Colon (tissue), 2 donors: ENCODE measurements around the gene KCTD3.

Source experiments
- FAIRE-seq: peaks from 2 replicates; lab custom pipeline; 2012; peaks lifted over from hg19 to GRCh38; lab: Jason Lieb, UNC
- donor health status: control.
- donor health status: control.

KCTD3 gene

GRCh38 chr1:215606564-215607168, 39.6 kb downstream of the KCTD3 start:
- peak; percentile 60 for FAIRE-seq

- peak; percentile 38 for FAIRE-seq
Observed at GRCh38 chr1:215607412-215607811, 40.3 kb downstream of the KCTD3 start.

- FAIRE-seq, result no peak
Observed at GRCh38 chr1:215608646-215609045, 41.5 kb downstream of the KCTD3 start.

- FAIRE-seq, result no peak
Observed at GRCh38 chr1:215612391-215612790, 45.3 kb downstream of the KCTD3 start.

GRCh38 chr1:215617979-215618378, 50.9 kb downstream of the KCTD3 start:
- no peak for FAIRE-seq

GRCh38 chr1:215623162-215623561, 56.1 kb downstream of the KCTD3 start:
- FAIRE-seq, result no peak

- no peak for FAIRE-seq
Observed at GRCh38 chr1:215625949-215626348, 58.8 kb downstream of the KCTD3 start.

- no peak for FAIRE-seq
Observed at GRCh38 chr1:215631040-215631439, 63.9 kb downstream of the KCTD3 start.

- no peak for FAIRE-seq
Observed at GRCh38 chr1:215631489-215631888, 64.4 kb downstream of the KCTD3 start.

- FAIRE-seq, result no peak
Observed at GRCh38 chr1:215635827-215636226, 68.7 kb downstream of the KCTD3 start.

GRCh38 chr1:215636258-215636965, 69.3 kb downstream of the KCTD3 start:
- no peak for FAIRE-seq

GRCh38 chr1:215637041-215637573, 70.0 kb downstream of the KCTD3 start:
- no peak for FAIRE-seq

- no peak for FAIRE-seq
Observed at GRCh38 chr1:215640429-215641148, 73.5 kb downstream of the KCTD3 start.

- no peak for FAIRE-seq
Observed at GRCh38 chr1:215643592-215644321, 76.7 kb downstream of the KCTD3 start.

GRCh38 chr1:215645182-215645581, 78.1 kb downstream of the KCTD3 start:
- no peak for FAIRE-seq

- FAIRE-seq, result no peak
Observed at GRCh38 chr1:215645861-215646260, 78.8 kb downstream of the KCTD3 start.

- FAIRE-seq, result no peak
Observed at GRCh38 chr1:215647738-215648137, 80.6 kb downstream of the KCTD3 start.

- no peak for FAIRE-seq
Observed at GRCh38 chr1:215648957-215649356, 81.9 kb downstream of the KCTD3 start.

GRCh38 chr1:215650446-215651149, 83.5 kb downstream of the KCTD3 start:
- no peak for FAIRE-seq

GRCh38 chr1:215651867-215652266, 84.8 kb downstream of the KCTD3 start:
- no peak for FAIRE-seq

- FAIRE-seq, result no peak
Observed at GRCh38 chr1:215652371-215652770, 85.3 kb downstream of the KCTD3 start.

GRCh38 chr1:215657047-215657446, 89.9 kb downstream of the KCTD3 start:
- no peak for FAIRE-seq
